Bronchial epithelial cell (primary cell): ENCODE data around the gene CAMKV. TPM values are rescaled to one million over a fixed set of nuclear protein-coding genes. Genes with fewer than 3 reads are reported as not detected.

Source experiments
- DNase-seq: peaks from one replicate; pipeline ENCODE4 v3.0.0-alpha.2; 2010; ENCODE audit warnings: low read depth
- FAIRE-seq: peaks from 2 replicates; lab custom pipeline; 2011; peaks lifted over from hg19 to GRCh38; lab: Jason Lieb, UNC
- H3K27me3 ChIP-seq: 2 replicates; pipeline ENCODE4 v1.5.1; 2011; ENCODE audit warnings: low read length; ENCODE audit not compliant: control insufficient read depth, insufficient read depth
- H3K36me3 ChIP-seq: 2 replicates; pipeline ENCODE4 v1.5.1; 2011; ENCODE audit warnings: low read length; ENCODE audit not compliant: control insufficient read depth, insufficient read depth
- H3K4me3 ChIP-seq: 2 replicates; pipeline ENCODE4 v1.5.1; 2011; ENCODE audit warnings: mild to moderate bottlenecking, low read depth, low read length, control low read depth
- CTCF ChIP-seq: IDR thresholded peaks from 2 replicates; pipeline ENCODE4 v1.5.1; 2011; ENCODE audit warnings: mild to moderate bottlenecking, moderate library complexity, low read length, control low read depth, inconsistent platforms; ENCODE audit not compliant: insufficient read depth, severe bottlenecking
- total RNA-seq: library from RNA; depleted of rRNA; stranded (reverse); fragments of >200 nt; gene quantifications from 2 replicates; pipeline ENCODE4 v1.2.1, GENCODE V29; 2014

CAMKV gene
- total RNA-seq, 1 donor from 2014 or later = 0.26 TPM

DNA sequence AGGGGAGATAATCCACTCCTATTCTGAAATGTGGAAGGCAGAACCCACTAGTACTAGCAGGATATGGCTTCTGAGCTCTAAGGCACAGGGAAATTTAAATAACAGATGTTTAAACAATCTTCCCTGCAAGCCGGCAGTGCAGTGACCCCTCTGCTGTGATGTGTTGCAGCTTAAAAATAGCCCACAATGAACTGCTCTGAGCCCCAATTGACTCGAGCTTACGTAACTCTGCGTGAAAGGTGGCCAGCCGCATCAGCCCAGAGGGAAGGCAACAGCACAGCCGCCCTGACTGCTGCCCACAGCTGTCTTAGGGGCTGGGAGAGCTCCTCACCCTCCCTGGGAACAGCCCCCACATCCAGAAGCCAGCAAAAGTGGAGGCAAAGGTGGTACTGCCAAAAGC lies 12.5 kb upstream of the CAMKV start:
- Histone ChIP-seq H3K36me3 (peaks cover 3% of the 10 kb centered on the region), H3K4me3 (no peak overlapping the region), H3K27me3 (peaks cover 3% of the 10 kb centered on the region)
- no peak for TF ChIP-seq CTCF
- FAIRE-seq = no peak
- no peak for DNase-seq

GRCh38 chr3:49880581-49881315 lies 11.0 kb upstream of the CAMKV start:
- TF ChIP-seq CTCF = no peak
- H3K27me3 ChIP-seq = peaks cover 3% of the 10 kb centered on the region
- no peak overlapping the region for H3K4me3 ChIP-seq
- no peaks in the 10 kb centered on the region for H3K36me3 ChIP-seq
- DNase-seq = no peak
- no peak for FAIRE-seq

GRCh38 chr3:49879721-49880120 lies 10.0 kb upstream of the CAMKV start:
- DNase-seq (no peak), FAIRE-seq (no peak)
- no peak overlapping the region for H3K4me3 ChIP-seq
- H3K36me3 ChIP-seq = no peaks in the 10 kb centered on the region
- TF ChIP-seq CTCF = no peak
- peaks cover 3% of the 10 kb centered on the region for H3K27me3 ChIP-seq

- Histone ChIP-seq H3K36me3 (no peaks in the 10 kb centered on the region), H3K27me3 (peaks cover 3% of the 10 kb centered on the region), H3K4me3 (no peak overlapping the region)
- FAIRE-seq = no peak
- DNase-seq = no peak
- TF ChIP-seq CTCF = no peak
Observed at GRCh38 chr3:49878686-49879085, 9.0 kb upstream of the CAMKV start.

- FAIRE-seq = no peak
- TF ChIP-seq CTCF = no peak
- no peak for DNase-seq
Observed at GRCh38 chr3:49877716-49878115, 8.0 kb upstream of the CAMKV start.

GRCh38 chr3:49876567-49876966 lies 6.9 kb upstream of the CAMKV start:
- no peak for TF ChIP-seq CTCF
- FAIRE-seq (no peak), DNase-seq (no peak)
- no peaks in the 10 kb centered on the region for H3K27me3 ChIP-seq
- no peak overlapping the region for H3K4me3 ChIP-seq
- H3K36me3 ChIP-seq = no peaks in the 10 kb centered on the region

More at GRCh38 chr3:49877716-49878115, 8.0 kb upstream of the CAMKV start:
- Histone ChIP-seq H3K4me3 (no peak overlapping the region), H3K27me3 (peaks cover 3% of the 10 kb centered on the region), H3K36me3 (no peaks in the 10 kb centered on the region)
